C4-2B (cell line): Measurements from ENCODE around the gene TKTL2.

ENCODE experiments used
- CTCF ChIP-seq: fragments of 450-650 bp; conservative IDR thresholded peaks from 2 replicates; pipeline ENCODE4 v1.5.1; 2017; ENCODE audit warnings: mild to moderate bottlenecking
- ZFX ChIP-seq: fragments of 450-650 bp; IDR thresholded peaks from 2 replicates; pipeline ENCODE4 v1.6.1; 2017

DNA sequence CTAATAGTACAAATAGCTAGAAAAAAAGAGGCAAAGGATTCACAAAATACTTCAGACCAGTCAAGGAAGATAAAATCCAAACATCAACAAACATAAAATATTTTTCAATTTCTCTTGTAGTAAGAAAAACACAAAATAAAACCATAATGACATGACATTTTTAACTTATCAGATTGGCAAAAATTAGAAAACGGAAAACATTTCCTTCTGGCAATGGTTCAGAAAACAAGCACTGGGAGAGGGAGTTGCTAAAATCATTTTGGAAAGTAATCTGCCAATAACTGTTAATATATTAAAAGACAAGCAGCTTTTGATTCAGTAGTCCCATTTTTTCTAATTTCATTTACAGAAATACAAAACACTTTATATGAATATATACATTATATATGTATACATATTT lies 26.1 kb downstream of the TKTL2 start:
- TF ChIP-seq CTCF (no peak), ZFX (no peak)
